Bronchial epithelial cell (primary cell): Measurements from ENCODE around the gene CMSS1. TPM values are rescaled to one million over a fixed set of nuclear protein-coding genes. Genes with fewer than 3 reads are reported as not detected.

Experiments
- DNase-seq: peaks from one replicate; pipeline ENCODE4 v3.0.0-alpha.2; 2010; ENCODE audit warnings: low read depth
- FAIRE-seq: peaks from 2 replicates; lab custom pipeline; 2011; peaks lifted over from hg19 to GRCh38; lab: Jason Lieb, UNC
- H3K27me3 ChIP-seq: 2 replicates; pipeline ENCODE4 v1.5.1; 2011; ENCODE audit warnings: low read length; ENCODE audit not compliant: control insufficient read depth, insufficient read depth
- H3K36me3 ChIP-seq: 2 replicates; pipeline ENCODE4 v1.5.1; 2011; ENCODE audit warnings: low read length; ENCODE audit not compliant: control insufficient read depth, insufficient read depth
- H3K4me3 ChIP-seq: 2 replicates; pipeline ENCODE4 v1.5.1; 2011; ENCODE audit warnings: mild to moderate bottlenecking, low read depth, low read length, control low read depth
- CTCF ChIP-seq: IDR thresholded peaks from 2 replicates; pipeline ENCODE4 v1.5.1; 2011; ENCODE audit warnings: mild to moderate bottlenecking, moderate library complexity, low read length, control low read depth, inconsistent platforms; ENCODE audit not compliant: insufficient read depth, severe bottlenecking
- total RNA-seq: library from RNA; depleted of rRNA; stranded (reverse); fragments of >200 nt; gene quantifications from 2 replicates; pipeline ENCODE4 v1.2.1, GENCODE V29; 2014

Gene CMSS1
- total RNA-seq, 1 donor from 2014 or later = 21.3 TPM

- DNase-seq (no peak), FAIRE-seq (no peak)
- Histone ChIP-seq H3K4me3 (no peak overlapping the region), H3K36me3 (no peaks in the 10 kb centered on the region), H3K27me3 (no peaks in the 10 kb centered on the region)
- no peak for TF ChIP-seq CTCF
Measured at GRCh38 chr3:99923873-99924272, 106.2 kb downstream of the CMSS1 start.

GRCh38 chr3:99925584-99926230 lies 108.0 kb downstream of the CMSS1 start:
- TF ChIP-seq CTCF = no peak
- FAIRE-seq (no peak), DNase-seq (peak; percentile 79)
- H3K4me3 ChIP-seq = no peak overlapping the region
- no peaks in the 10 kb centered on the region for H3K36me3 ChIP-seq
- H3K27me3 ChIP-seq = no peaks in the 10 kb centered on the region

- H3K36me3 ChIP-seq = no peaks in the 10 kb centered on the region
- H3K27me3 ChIP-seq = no peaks in the 10 kb centered on the region
- FAIRE-seq = no peak
- no peak for TF ChIP-seq CTCF
- no peak for DNase-seq
- H3K4me3 ChIP-seq = no peak overlapping the region
Measured at GRCh38 chr3:99927671-99928457, 110.2 kb downstream of the CMSS1 start.

- no peak overlapping the region for H3K4me3 ChIP-seq
- H3K36me3 ChIP-seq = no peaks in the 10 kb centered on the region
Measured at GRCh38 chr3:99928771-99929744, 111.4 kb downstream of the CMSS1 start.

More at GRCh38 chr3:99928771-99929744, 111.4 kb downstream of the CMSS1 start:
- H3K27me3 ChIP-seq = no peaks in the 10 kb centered on the region
- FAIRE-seq (no peak), DNase-seq (no peak)
- TF ChIP-seq CTCF = no peak
